ENCODE data around the gene SMARCAL1.

The SMARCAL1 gene

GRCh38 chr2:216501854-216502253, 89.6 kb downstream of the SMARCAL1 start:
- TF ChIP-seq NFIC (IDR thresholded peaks at IDR 0.05) = no peak
- no peak for TF ChIP-seq YY1 (IDR thresholded peaks at IDR 0.05; ENCODE audit: low read depth)
- TF ChIP-seq, protein P1, sequence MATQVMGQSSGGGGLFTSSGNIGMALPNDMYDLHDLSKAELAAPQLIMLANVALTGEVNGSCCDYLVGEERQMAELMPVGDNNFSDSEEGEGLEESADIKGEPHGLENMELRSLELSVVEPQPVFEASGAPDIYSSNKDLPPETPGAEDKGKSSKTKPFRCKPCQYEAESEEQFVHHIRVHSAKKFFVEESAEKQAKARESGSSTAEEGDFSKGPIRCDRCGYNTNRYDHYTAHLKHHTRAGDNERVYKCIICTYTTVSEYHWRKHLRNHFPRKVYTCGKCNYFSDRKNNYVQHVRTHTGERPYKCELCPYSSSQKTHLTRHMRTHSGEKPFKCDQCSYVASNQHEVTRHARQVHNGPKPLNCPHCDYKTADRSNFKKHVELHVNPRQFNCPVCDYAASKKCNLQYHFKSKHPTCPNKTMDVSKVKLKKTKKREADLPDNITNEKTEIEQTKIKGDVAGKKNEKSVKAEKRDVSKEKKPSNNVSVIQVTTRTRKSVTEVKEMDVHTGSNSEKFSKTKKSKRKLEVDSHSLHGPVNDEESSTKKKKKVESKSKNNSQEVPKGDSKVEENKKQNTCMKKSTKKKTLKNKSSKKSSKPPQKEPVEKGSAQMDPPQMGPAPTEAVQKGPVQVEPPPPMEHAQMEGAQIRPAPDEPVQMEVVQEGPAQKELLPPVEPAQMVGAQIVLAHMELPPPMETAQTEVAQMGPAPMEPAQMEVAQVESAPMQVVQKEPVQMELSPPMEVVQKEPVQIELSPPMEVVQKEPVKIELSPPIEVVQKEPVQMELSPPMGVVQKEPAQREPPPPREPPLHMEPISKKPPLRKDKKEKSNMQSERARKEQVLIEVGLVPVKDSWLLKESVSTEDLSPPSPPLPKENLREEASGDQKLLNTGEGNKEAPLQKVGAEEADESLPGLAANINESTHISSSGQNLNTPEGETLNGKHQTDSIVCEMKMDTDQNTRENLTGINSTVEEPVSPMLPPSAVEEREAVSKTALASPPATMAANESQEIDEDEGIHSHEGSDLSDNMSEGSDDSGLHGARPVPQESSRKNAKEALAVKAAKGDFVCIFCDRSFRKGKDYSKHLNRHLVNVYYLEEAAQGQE (IDR thresholded peaks at IDR 0.05; ENCODE audit: low read depth) = no peak
- TF ChIP-seq, protein P2, sequence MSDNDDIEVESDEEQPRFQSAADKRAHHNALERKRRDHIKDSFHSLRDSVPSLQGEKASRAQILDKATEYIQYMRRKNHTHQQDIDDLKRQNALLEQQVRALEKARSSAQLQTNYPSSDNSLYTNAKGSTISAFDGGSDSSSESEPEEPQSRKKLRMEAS (IDR thresholded peaks at IDR 0.05) = no peak
- no peak for TF ChIP-seq CEBPB (IDR thresholded peaks at IDR 0.05)
- TF ChIP-seq TAF1 (IDR thresholded peaks at IDR 0.05; ENCODE audit: low read depth) = no peak
- TF ChIP-seq EP300 (IDR thresholded peaks at IDR 0.05; ENCODE audit: borderline replicate concordance) = no peak
- no peak for TF ChIP-seq EGR1 (IDR thresholded peaks at IDR 0.05)
- no peak for TF ChIP-seq FOXM1 (IDR thresholded peaks at IDR 0.05; ENCODE audit: borderline replicate concordance, low read depth)
- TF ChIP-seq TEAD4 (IDR thresholded peaks at IDR 0.05) = no peak
- TF ChIP-seq ZBTB7A (IDR thresholded peaks at IDR 0.05; ENCODE audit: low read depth) = no peak
- no peak for TF ChIP-seq USF1 (IDR thresholded peaks at IDR 0.05)

GRCh38 chr2:216502381-216503158, 90.3 kb downstream of the SMARCAL1 start:
- TF ChIP-seq USF1 (IDR thresholded peaks at IDR 0.05) = no peak
- no peak for TF ChIP-seq RAD21 (IDR thresholded peaks at IDR 0.05; ENCODE audit: low read depth)
- TF ChIP-seq, protein P1 (IDR thresholded peaks at IDR 0.05; ENCODE audit: low read depth) = no peak
- TF ChIP-seq EGR1 (IDR thresholded peaks at IDR 0.05) = no peak
- TF ChIP-seq FOXM1 (IDR thresholded peaks at IDR 0.05; ENCODE audit: borderline replicate concordance, low read depth) = no peak
- no peak for TF ChIP-seq TEAD4 (IDR thresholded peaks at IDR 0.05)
- no peak for TF ChIP-seq CREB1 (IDR thresholded peaks at IDR 0.05; ENCODE audit: low read depth)
- no peak for TF ChIP-seq CEBPB (IDR thresholded peaks at IDR 0.05)
- TF ChIP-seq, protein P2 (IDR thresholded peaks at IDR 0.05) = no peak
- TF ChIP-seq ZBTB7A (IDR thresholded peaks at IDR 0.05; ENCODE audit: low read depth) = no peak
- no peak for TF ChIP-seq TAF1 (IDR thresholded peaks at IDR 0.05; ENCODE audit: low read depth)
- no peak for TF ChIP-seq YY1 (IDR thresholded peaks at IDR 0.05; ENCODE audit: low read depth)
- no peak for TF ChIP-seq EP300 (IDR thresholded peaks at IDR 0.05; ENCODE audit: borderline replicate concordance)
- no peak for TF ChIP-seq TCF12 (IDR thresholded peaks at IDR 0.05; ENCODE audit: low read depth)
- TF ChIP-seq NFIC (IDR thresholded peaks at IDR 0.05) = no peak

- no peak for TF ChIP-seq USF1 (IDR thresholded peaks at IDR 0.05)
- TF ChIP-seq RAD21 (IDR thresholded peaks at IDR 0.05; ENCODE audit: low read depth) = no peak
- TF ChIP-seq CEBPB (IDR thresholded peaks at IDR 0.05) = no peak
- TF ChIP-seq CREB1 (IDR thresholded peaks at IDR 0.05; ENCODE audit: low read depth) = no peak
- TF ChIP-seq NFIC (IDR thresholded peaks at IDR 0.05) = no peak
- TF ChIP-seq YY1 (IDR thresholded peaks at IDR 0.05; ENCODE audit: low read depth) = no peak
- no peak for TF ChIP-seq TCF12 (IDR thresholded peaks at IDR 0.05; ENCODE audit: low read depth)
- TF ChIP-seq, protein P1 (IDR thresholded peaks at IDR 0.05; ENCODE audit: low read depth) = no peak
- TF ChIP-seq ZBTB7A (IDR thresholded peaks at IDR 0.05; ENCODE audit: low read depth) = no peak
- TF ChIP-seq TEAD4 (IDR thresholded peaks at IDR 0.05) = no peak
- no peak for TF ChIP-seq EGR1 (IDR thresholded peaks at IDR 0.05)
- TF ChIP-seq, protein P2 (IDR thresholded peaks at IDR 0.05) = no peak
- TF ChIP-seq TAF1 (IDR thresholded peaks at IDR 0.05; ENCODE audit: low read depth) = no peak
- no peak for TF ChIP-seq FOXM1 (IDR thresholded peaks at IDR 0.05; ENCODE audit: borderline replicate concordance, low read depth)
Measured at GRCh38 chr2:216503159-216503629, 90.9 kb downstream of the SMARCAL1 start.

Data from Ishikawa (cell line).